GM20431 (cell line): ENCODE results near the gene SLC7A14.

Experiments
- in situ Hi-C: fragments of 300-500 bp; cut with MseI, MboI; formaldehyde crosslinking; loops from one replicate; pipeline ENCODE4 v1.15.0; 2020; ENCODE audit warnings: low sequenced_read_pairs; ENCODE audit not compliant: unreplicated experiment

Gene SLC7A14

DNA sequence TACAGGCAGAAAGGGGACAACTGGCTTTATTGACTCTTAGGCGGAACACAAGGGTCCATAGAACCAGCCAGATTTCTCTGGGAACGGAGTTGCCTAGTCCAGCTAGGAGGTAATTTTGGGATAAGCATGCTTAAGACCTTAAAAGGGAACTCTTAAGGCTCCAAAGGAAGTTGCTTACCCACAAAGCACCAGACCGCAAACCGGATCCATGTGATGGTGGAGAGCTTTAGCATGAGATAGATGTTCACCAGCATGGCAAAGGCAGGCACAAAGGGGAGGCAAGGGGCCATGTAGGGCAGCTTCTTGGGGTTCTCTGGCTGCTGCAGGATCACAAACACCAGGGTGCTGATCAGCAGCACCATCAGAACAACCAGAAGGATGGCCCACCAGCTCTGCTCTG lies 105.8 kb downstream of the SLC7A14 start:
- in situ Hi-C loops: no loop called here

DNA sequence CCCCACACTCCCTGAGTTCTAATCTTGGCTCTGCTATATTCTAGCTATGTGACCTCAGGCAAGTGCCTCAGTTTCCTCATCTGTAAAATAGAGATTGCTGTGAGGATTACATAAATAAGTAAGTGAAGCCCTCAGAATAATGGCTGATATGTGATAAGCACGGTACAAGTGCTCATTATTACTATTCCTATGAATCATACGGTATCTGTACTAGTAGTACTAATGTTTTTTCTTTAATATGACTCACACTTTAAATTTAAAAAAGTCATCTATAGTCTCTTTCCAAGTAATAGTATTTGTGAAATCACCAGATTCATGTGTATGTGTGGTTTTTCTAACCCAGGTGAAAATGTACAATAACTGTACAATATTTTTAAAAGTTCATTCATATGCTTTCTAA lies 108.5 kb downstream of the SLC7A14 start:
- in situ Hi-C loops: no loop called here

DNA sequence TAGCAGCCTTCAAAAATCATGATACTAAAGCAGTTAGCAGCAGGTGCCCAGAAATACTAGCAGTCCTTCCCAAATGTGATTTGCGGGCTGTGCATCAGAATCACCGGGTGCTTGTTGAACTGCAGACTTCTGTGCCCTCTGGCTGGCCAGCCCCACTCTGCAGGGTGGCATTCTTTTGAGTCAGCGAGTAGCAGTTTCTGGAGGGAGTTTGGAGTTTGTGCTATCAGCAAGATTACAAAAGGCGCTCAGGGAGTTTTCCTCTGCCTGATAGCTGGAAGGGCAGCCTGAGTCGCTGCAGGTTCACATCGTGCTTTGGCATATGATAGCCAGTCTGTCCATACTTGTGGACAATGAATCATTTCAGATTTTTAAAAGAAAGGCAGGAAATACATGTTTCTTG lies 109.6 kb downstream of the SLC7A14 start:
- in situ Hi-C loops: no loop called here

DNA sequence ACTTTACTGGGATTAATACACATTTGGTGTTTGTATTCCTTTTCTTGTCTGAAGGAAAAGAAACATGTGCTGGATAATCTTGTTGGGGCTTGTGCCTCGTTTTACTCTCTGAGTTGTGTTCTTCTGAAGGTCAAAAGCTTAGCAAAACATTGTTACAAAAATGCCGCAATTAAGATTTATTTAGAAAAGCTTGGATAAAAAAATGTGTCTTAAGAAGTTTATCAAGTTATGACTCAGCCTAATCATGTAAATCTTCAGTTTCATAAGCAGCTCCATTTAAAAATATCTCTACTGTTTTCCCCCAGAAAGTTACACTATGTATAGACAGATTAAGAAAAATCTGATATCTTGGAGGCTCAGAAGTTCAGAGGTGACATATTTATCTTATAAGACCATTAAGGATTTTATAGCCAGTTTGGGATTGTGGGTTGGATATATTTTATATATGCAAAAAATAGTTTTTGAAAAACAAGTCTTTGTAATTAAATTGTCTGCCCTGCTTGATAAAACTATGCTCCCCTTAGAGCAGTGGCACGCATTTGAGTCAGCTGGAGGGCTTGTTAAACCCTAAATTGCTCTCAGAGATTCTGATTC lies 110.7 kb downstream of the SLC7A14 start:
- in situ Hi-C loops: no loop called here

DNA sequence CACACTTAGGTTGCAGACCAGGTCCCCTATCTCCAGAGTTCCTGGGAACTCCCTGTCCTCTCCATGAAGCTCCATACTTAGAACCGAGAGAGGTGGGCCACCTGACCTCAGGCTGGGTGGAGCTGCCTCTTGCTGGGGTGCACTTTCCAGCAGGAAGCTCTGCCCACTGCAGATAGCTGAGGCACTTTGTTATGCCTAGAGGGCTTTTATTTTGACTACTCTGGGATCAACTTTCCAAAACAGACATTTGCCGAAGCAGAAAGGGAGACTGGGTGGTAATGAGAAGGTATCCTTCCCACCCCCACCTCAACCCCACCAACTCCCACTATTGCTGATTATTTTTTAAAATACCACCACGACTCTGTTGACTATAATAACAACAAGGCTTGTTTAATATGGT lies 112.5 kb downstream of the SLC7A14 start:
- in situ Hi-C loops: no loop called here

DNA sequence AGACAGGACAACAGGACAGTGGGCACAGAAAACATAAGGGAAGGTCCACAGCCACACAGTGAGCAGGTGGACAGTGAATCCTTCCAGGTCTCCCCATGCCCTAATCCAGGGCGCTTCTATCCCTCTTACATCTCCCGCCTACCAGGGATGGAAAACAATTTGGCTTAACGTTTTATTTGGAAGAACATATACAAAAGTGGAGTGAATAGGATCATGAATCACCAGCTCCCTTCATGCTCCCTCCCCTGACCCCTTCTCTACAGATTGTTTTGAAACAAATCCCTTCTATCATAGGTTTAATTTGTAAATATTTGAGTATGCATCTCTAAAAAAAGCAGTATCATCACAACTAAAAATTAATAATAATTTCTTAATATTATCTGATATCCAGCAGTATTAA lies 114.7 kb downstream of the SLC7A14 start:
- in situ Hi-C loops: no loop called here

DNA sequence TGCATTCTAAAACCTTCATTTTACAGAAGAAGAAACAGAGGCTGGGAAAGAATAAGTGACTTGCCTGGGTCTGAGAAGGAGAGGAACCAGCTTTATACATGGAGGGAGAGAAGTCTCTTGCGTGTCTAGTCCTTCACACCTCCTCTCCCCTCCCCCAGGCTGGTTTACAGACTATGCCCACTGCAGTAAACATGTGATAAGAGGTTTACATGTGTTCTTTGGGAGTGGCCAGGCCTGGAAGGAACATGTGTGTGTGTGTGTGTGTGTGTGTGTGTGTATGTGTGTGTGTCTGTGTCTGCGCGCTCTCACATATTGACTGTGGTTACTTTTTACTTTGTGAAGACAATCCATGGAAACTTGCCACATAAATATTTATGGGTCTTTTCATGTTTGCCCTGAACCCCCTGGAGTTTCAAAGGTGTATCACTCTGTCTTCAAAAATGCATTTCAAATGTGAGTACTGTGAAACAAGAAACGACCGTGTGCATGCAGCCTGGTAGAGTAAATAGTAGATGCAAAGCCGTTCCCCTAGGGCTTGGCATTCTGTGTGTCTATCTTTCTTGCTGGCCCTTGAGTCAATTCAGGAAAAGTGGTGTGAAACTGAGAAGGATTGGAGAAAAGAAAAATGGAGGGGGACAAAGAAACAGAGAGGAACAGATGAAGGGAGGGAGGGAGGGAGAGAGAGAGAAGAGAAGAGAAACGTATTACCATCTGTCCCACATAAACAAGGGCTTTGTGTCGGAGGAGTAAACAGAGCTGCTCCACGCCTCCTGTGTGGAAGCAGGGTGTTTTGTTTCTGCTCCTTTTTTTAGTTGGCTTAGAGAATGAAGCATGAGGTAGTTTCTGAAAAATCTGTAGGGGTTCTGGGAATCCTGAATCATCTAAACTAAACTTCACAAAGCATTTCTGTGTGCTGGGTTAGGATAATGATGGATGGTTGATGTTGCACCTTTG lies 115.5 kb downstream of the SLC7A14 start:
- in situ Hi-C loops: no loop called here

DNA sequence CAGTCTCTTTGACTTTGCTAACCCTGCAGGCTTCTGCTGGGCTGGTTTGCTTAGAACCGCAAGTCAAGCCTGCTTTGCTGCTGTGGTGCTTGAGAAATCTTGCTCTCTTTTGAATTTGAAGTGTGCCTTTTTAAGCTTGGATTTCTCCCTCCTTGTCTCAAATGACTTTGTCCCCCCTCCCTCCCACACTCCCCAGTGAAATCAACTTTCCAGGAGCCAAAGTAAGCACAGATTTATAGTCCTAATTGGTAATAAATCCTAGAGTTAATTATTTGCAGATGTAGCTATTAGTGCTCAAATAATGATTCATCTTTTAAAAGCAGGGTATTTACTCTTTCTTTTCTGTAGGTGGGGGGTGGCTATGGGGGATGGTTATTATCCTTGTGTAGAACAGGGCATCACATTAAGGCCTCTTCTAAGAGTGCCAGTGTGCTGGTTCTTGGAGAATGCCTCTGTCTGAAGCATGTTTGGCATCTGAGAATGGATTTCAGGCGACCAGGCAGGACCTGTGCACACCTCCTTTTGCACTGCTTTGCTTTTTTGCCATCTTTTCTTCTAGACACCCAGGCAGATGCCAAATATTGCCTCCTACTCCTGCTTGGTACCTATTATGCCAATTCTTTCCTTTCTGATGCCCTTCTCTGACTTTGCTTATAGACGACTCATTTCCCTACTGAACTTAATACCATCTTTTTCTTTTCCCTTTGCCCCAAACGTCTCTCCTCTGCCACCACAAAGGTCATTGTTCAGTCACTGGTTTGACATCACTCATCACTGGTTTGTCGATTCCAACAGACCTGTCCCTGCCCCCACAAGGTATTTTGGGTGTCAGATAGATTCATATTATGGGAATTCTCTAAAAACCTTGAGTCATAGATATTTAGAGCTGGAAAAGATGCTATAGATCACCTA lies 116.5 kb downstream of the SLC7A14 start:
- in situ Hi-C loops: no loop called here

DNA sequence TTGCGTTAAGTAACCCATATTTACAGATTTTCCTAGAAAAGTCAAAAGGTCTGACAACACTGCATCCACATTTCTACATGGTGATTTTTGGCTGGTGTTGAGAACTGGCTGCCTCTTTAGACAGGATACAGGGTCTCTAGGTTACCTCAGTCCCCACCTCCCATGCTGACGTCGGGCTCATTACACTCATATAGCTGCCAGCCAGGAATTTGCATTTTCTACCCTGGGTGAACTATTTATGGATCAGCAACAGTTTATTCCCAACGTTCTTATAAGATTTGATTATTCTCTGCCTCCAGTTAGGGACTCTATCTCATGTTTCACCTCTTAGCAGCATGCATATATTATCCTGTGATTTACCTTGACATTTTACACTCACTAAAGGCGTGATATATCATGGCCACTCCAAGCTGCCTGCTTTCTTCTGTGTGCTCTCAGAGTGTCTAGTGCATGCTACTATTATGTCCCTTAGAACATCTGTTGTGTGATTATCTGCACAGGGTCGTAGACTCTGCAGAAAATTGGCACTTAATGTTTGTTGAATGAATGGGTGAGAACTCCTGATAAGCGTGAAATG lies 118.2 kb downstream of the SLC7A14 start:
- in situ Hi-C loops: no loop called here

DNA sequence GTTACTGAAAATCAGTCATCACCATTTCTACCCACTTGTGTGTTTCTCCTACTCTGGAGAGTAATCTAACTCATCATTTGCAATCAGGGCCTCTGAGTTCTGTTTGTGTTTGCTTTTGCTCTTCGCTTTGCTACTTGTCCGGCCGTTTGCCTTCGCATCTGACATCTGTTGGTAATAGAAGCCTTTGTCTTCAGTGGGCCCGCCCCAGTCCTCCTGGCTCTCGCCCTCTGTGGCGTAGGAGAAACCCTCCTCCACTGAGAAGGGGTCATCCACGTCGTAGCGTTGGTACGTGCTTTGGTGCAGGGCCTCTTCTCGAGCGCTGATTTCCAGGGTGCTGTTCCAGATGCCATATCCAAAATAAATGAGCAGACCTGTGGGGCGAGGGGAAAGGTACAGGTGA lies 118.9 kb downstream of the SLC7A14 start:
- in situ Hi-C loops: no loop called here

DNA sequence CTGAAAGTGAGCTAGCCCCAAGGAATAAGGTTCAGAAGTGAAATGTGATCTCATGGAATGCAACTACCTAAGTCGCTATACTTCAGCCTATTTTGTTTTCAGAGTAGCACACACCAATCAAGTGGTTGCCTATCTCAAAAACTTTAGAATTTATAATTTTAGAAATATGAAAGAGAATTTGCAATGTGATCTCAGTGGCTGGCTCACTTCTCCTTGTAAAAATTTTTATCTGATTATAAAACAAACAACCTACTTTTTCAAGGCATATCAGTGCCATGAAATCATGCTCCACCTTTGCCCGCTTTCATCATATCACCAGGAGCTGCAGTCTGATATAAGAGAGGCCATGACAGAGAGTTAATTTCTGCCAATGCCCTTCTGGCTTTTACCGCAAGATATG lies 119.9 kb downstream of the SLC7A14 start:
- in situ Hi-C loops: no loop called here

DNA sequence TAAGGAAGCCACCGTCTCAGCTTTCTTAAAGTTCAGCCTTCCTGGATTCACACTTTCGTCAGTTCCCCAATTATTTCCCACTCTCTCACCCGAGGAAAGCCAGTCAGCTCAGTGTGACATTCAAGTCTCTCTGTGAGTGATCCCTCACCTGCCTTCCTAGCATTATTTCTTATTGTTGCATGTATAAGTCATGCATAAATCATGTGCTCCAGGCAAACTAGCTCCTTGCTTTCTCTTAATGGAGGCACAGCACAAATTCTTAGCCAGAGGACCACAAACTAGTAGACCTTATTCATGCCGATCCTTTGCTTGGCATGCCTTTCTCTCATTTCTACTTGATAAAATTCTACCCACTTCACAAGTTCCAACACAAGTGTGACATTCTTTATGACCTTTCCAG lies 122.9 kb downstream of the SLC7A14 start:
- in situ Hi-C loops: no loop called here

DNA sequence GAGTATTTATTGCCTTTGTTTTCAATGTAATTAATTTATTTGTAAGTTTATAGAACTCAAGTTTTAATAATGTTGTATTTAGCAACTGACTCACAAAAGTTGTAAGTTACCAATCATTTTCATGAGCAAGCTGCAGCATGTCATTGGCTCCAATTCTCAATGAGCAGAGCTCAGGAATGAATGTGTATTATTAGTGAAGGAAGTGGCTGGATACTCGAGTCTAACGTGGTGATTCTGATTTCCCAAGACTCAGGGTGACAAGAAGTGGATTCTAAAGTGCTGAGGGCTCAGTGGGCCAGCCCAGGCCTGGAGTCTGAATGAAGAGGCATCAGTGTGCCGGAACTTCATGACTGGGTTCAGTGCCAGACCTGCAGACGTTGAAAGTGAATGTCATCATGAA lies 127.6 kb downstream of the SLC7A14 start:
- in situ Hi-C loops: no loop called here

DNA sequence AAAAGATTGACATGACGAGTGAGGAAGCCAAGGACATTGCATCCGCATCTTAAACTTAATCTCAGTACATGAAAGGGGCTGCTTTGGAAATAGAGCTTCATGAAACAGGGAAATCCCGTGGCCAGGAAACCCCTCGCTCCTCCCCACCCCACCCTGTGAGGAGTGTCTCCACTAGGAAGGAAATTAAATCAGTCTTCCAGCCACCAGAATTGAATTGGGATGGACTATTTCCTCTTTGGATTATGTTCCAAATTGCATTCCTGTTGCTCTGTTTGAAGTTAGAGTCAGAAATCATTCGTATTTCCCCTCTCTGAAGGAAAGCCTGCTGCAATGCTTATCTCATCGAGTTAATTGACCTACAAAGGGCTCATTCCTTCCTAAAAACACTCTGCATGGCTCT lies 131.4 kb downstream of the SLC7A14 start:
- in situ Hi-C loops: no loop called here

DNA sequence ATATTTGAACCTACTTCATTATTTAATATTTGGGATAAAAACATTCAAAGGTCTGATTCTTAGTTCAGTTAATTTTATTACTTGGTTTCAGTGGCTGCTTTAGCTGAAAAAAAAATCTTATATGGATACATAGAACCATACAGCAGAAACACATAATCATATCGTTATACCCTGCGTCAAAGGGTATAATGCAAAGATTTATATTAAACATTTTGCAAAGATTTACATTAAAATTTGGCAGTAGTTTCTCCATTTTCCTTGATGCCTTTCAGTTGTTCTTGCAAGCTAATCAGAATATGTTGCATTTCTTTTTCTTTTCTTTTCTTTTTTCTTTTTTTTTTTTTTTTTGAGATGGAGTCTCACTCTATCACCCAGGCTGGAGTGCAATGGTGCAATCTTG lies 135.8 kb downstream of the SLC7A14 start:
- in situ Hi-C loops: no loop called here

DNA sequence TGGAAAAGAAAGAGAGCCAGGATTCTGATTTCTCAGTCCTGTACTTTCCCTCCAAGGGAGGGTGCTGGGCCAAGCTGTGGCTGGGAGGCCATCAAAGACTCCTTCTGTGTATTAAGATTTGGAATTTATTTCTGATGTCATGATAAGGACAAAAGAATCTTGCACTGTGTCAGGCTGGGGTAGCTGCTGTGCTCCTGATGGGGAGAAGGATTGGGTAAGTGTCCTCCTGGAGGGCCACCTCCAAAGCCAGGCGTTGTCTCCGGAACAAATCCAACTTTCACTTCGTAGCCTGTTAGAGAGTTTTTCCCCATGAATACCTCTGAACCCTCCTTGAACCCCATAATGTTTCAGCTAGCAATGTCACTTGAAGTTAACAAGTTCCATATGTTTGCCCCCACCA lies 137.3 kb downstream of the SLC7A14 start:
- in situ Hi-C loops: no loop called here

DNA sequence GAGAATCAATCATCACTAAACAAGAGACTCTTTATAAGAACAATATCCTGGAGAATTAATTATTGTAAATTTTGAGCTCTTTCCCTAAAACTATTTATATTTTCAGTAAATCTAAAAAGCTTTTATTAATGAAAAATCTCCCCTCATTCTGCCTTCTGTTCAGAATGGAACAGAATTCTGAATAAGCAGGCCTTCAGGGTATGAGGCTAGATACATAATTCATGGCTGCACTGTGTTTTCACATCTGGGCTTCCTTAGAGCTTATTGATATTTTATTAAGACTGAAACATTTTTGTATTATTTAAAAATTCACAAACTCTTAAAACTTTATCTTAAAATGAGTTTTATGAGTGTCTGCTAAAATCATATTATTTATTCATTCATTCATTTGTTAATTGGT lies 142.4 kb downstream of the SLC7A14 start:
- in situ Hi-C loops: no loop called here

DNA sequence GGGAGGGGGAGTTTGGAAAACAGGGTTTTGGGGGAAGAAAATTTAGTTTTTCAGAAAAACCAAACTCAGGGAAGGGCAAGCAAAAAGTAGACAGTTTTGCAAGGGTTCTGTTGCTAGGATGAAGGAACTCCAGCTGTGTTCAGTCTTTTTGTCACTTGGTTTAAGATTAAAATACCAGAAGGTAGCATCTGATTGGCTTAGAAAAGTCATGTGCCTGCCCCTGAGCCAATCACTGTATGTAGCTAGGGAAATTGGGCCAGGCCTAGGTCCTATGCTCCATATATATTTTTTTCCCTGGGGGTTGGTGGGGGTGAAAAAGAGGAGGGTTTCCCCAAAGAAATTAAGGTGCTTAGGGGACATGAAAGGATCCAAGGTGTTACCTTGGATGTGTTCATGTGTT lies 142.9 kb downstream of the SLC7A14 start:
- in situ Hi-C loops: no loop called here

DNA sequence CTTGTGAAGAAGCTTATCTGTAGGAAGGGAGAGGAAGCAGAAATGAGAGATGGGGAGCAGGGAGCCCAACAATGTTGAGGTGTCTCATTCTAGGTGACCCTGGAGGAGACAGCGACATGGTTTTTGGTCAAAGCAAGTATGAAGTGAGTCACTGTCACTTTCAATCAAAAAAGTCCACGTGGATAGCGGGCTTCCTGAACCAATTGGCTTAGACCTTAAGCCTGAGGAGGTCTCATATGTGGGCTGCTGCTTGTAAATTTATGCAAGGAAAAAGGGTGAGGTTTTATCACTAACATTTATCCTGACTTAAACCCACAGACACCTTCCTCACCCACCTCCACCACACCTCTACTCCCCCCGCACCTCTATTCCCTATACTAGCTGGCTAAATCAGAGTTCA lies 144.5 kb downstream of the SLC7A14 start:
- in situ Hi-C loops: no loop called here

DNA sequence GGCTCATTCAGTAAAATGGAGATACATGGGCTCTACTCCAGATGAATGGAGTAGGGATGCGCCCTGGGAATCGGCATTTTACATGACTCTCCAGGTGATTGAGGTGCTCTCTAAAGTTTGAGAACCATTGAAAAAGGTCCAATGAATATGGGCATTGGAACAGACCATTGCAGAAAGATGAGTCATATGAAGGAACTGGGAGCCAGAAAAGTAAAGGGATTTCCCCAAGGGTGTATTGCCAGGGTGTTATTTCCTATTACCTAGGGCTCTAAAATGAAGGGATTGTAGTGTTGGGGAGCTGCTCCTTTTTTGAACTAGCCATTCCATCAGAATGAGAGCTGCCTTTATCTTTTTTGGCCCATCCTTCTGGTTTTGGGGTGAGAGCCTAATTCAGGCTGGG lies 145.5 kb downstream of the SLC7A14 start:
- in situ Hi-C loops: no loop called here
